ENCODE data around the gene SMAP2.

SMAP2 gene

DNA sequence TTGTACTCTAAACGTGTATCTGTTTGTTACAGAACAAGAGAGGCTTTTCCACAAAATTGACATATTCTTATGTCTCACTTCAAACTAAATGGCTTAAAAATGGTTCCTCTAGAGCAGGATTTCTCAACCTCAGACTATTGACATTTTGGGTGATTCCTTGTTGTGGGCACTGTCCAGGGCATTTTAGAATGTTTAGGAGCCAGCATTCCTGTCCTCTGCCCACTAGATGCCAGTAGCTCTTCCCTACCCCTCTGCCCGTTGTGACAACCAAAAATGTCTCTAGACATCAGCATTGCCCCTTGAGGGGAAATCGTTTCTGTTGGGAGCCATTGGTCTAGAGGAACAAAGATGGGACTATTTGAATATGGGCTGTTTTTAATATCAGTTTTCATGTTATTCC, 17.3 kb downstream of the SMAP2 start:
- DNase-seq (ENCODE audit: low read depth), result no peak

GRCh38 chr1:40391688-40392145, 18.2 kb downstream of the SMAP2 start:
- DNase-seq (ENCODE audit: low read depth), result no peak

GRCh38 chr1:40392221-40392620, 18.7 kb downstream of the SMAP2 start:
- no peak for DNase-seq (ENCODE audit: low read depth)

DNA sequence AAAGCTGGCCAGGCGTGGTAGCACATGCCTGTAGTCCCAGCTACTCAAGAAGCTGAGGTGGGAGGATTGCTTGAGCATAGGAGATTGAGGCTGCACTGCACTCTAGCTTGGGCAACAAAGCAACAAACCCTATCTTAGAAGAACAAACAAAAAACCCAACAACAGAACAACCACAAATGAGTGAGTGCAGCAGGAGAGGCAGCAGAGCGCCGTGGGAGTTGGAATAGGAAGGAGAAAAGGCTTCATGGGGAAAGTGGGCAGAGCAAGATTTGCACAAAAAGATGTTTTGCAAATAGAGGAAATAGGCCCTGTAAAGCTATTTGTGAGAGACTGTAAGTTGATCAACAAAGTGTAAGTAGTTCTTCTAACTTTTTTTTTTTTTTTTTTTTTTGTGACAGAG, 19.6 kb downstream of the SMAP2 start:
- DNase-seq (ENCODE audit: low read depth), result no peak

GRCh38 chr1:40394491-40395172, 21.1 kb downstream of the SMAP2 start:
- DNase-seq (ENCODE audit: low read depth), result peak; percentile 38

DNA sequence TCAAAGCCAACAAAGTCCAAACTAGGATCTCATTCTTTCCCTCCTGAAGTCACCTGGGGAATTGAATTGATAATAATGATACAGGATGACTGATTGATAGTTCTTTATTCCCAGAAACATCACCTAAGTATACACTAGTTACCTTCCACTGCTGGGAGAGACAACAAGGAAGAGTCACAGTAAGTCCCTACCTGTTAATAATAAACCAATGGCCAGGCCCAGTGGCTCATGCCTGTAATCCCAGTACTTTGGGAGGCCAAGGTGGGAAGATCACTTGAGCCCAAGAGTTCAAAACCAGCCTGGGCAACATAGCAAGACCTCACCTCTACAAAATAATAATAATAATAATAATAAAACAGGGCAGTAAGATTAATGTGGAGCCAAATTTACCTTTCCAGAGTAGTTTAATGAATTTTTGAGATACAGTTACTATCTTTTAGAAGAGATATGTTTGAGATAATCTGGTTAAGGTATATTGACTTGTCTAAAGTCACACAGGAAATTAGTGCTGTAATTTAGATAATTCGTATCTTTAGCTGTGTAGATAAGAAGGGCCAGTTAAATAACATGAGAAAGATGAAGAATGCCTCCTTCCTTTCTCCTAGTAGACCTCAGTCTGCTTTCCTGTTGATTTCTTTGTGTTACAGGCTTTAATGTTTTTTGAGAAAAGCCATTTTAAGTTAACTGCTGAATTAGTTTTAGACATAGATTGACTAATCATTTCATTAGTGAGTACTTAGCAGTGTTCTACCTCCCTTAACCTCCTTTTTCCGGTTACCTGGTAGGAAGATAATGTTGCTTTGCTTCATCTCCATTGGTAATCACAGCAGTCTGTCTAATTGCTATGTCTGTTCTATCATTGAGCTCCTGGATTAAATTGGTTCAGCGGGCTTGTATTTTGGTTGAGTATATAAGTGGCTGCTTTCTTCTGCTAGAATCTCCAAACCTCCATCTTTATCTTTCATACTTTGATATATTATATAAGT, 22.0 kb downstream of the SMAP2 start:
- no peak for DNase-seq (ENCODE audit: low read depth)

DNA sequence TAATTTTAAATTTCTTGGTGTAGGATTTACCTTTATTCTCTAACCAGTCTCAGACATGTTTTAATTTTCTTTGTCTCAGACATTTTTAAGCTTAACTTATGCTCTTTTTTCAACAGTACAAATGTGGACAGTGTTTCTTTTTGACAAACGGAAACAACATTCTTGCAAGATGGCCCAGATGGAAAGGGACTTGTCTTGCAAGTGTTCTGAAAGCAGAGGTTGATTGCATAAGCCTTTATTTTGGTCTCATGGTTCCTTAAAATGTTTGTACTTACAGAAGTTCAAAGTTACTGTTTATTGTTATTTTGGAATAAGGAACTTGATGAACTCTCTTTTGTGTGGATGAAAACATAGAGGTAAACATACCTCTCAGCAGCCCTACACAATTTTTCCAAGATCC, 22.9 kb downstream of the SMAP2 start:
- DNase-seq (ENCODE audit: low read depth), result no peak

- no peak for DNase-seq (ENCODE audit: low read depth)
These were observed 23.7 kb downstream of the SMAP2 start for GRCh38 chr1:40397258-40397657.

DNA sequence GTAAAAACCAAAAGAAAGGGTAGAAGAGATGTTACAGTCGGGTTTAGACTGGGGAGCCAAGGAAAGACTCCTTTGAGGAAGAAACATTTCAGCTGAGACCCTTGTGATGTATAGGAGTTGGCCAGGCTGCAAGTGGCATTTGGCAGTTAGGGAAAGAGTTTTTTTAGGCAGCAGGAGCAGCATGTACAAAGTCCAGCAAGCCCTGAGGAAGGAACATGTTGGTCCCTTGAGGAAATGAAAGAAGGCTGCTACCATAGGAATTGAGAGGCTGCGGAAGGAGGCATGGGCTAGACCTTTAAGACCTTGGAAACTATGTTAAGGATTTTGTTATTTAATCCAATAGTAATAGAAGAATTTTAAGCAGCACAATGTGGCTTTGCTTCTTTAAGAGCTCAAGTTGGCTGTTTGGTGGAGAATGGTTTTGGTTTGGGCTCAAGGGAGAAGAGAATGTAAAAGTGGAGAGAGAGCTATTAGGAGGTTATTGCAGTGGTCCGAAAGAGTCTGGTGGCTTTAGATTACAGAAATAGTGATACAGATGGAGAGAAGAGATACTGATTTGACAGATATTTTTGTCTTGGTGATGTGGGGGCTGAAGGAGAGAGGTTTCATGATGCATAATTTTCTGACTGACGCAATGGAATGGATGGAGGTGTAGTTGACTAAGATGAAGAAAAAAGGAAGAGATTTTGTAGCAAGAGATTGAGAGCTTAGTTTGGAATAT, 26.6 kb downstream of the SMAP2 start:
- DNase-seq (ENCODE audit: low read depth), result no peak

DNA sequence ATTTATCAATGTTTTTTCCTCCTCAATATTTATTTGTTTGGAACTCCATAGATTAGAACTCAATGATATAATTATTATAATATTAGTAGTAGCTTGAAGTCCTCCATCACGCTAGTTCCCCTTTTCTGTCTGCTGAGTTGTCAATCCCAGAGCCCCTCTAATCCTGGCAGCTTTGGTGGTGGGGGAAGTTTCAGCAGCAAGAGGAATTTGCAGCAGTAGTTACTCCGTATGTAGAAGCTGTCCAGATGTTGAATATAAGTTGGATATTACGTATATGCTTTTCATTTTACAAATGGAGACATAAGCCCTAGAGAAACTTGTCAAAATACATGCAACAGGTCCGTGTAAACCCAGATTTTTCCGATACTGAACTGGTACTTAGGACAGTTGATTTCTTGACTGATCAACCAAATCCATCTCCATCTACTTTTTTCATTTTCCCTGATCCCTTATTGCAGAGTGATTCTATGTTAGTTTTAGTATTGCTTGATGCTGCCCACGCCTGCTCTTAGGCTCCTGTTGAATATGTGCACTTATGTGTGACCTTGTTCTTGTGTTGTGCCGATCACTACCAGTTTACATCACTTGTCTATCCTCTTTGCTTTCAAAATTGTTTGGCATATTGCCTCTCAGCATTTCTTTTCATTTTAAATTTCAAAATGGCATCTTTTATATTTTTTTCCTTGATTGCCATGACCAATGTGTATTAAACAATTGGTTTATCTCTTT, 28.1 kb downstream of the SMAP2 start:
- DNase-seq (ENCODE audit: low read depth), result no peak

DNA sequence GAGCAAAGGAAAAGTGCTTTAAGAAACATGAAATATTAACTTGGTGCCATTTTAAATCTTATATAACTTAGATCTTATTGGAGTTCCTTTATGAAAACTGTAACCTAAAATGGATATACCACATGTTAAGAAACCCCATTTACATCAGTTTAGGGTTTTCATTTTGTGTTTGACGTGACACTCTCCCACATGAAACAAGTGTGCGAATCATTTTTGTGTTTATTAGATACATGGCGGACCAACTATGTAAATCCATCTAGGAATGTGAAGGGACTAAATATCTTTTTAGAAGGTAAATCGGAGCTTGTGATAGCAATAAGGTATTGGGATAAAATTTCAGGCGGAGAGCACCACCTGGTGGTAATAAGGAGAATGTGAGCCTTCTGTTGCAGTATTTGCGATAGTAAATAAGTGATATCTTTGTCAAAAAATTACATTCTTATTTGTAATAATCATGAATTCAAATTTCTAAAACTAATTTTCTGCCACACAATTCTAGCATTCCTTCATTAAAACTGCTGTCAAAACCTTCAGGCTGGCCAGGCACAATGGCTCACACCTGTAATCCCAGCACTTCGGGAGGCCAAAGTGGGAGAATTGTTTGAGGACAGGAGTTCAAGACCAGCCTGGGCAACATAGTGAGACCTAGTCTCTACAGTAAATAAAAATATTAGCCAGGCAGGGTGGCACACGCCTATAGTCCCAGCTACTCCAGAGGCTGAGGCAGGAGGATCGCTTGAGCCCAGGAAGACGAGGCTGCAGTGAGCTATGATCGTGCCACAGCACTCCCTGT, 31.3 kb downstream of the SMAP2 start:
- DNase-seq (ENCODE audit: low read depth), result peak; percentile 38

DNA sequence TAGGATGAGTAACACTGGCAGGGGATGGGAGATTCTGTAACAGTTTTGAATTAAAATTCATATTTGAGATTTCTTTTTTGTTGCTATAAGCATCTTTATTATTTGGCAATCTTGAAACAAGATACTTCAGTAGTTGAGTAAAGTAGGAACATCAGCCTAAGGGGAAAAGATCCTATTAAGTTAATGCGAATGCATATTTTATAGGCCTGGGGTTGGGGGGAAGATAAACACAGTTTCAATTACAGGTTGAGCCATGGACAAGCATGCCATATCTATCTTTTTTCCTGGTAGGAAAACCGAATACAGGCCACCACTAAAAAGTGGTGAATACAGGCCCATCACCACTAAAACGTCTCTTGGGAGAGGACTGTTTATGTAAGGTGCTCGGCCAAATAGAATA, 32.3 kb downstream of the SMAP2 start:
- no peak for DNase-seq (ENCODE audit: low read depth)

DNA sequence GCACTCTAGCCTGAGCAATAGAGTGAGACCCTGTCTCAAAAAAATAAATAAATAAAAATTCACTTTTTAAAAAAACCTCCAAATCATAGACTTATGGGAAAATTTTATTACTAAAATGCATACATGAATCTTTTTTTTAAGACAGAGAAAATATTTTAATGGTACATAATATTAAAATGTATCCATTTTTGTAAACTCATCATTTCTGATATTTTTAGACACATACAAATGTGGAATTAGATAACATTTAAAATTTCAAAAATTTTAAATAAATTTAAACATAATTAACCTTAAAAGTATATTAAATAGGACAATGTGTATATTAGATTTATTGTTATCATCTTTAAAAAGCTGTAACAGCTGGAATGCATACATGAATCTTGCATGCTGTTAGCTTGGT, 33.9 kb downstream of the SMAP2 start:
- no peak for DNase-seq (ENCODE audit: low read depth)

DNA sequence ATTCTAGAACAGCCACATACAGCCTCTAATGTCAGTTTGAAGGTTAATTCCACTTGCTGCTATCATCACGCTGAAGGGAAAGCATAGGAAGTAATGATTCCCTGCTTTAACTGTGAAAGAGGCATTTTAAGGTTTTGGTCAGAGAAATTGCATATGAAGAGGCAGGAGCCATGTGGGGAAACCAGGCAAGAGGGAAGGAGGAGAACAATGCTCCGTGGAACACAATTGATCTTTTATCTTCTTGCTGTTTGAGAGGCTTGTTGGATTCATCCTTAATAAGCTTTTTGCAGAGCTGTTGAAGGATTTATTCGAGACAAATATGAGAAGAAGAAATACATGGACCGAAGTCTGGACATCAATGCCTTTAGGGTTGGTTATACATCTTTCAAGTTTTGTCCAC, 35.9 kb downstream of the SMAP2 start:
- no peak for DNase-seq (ENCODE audit: low read depth)

DNA sequence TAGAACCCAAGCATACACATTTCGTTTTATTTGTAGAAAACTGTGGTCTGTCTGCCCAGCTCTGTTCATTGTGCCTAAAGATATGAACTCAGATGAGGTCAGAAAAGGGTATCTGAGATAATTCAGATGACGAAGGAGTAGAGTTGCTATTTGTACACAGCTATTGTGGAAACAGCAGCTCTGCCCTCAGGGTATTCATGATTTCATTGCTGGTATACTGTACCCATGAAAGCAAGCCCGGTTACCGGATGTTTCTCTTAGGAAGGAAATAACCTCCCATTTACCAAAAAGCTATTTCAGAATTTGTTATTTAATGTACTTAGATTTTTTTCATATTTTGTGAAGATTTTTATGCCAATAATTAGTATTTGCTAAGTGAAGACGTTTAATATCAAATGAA, 37.8 kb downstream of the SMAP2 start:
- no peak for DNase-seq (ENCODE audit: low read depth)

GRCh38 chr1:40411843-40412242, 38.3 kb downstream of the SMAP2 start:
- DNase-seq (ENCODE audit: low read depth), result no peak

GRCh38 chr1:40413527-40414252, 40.2 kb downstream of the SMAP2 start:
- DNase-seq (ENCODE audit: low read depth), result no peak

- DNase-seq (ENCODE audit: low read depth), result no peak
These were observed 40.8 kb downstream of the SMAP2 start for GRCh38 chr1:40414331-40414730.

DNA sequence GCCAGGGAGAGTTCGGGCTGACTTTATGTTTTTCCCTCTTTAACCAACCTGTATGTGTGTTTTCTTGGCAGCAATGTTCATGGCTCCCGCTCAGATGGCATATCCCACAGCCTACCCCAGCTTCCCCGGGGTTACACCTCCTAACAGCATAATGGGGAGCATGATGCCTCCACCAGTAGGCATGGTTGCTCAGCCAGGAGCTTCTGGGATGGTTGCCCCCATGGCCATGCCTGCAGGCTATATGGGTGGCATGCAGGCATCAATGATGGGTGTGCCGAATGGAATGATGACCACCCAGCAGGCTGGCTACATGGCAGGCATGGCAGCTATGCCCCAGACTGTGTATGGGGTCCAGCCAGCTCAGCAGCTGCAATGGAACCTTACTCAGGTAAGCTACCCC, 43.2 kb downstream of the SMAP2 start:
- DNase-seq (ENCODE audit: low read depth), result no peak

All from T follicular helper cell (primary cell).